HCT116 (cell line): ENCODE results near the gene XYLT1. TPM values are rescaled to one million over a fixed set of nuclear protein-coding genes. Genes with fewer than 3 reads are reported as not detected.

Experiments
- ATAC-seq: fragments of 200-7000 bp; cut with Tn5 transposase; 2 replicates; pipeline ENCODE4 v1.9.1; 2020; ENCODE audit warnings: mild to moderate bottlenecking, moderate library complexity
- BruUV-seq: library from RNA; stranded (reverse); fragments of 400-500 nt; replicated peaks from 2 replicates; lab custom pipeline; 2021; lab: Mats Ljungman, UMichigan
- CTCF ChIA-PET: fragments of 300-600 bp; sonication (Branson Sonifier 250); formaldehyde crosslinking; loops from one replicate; lab custom pipeline; 2021; ENCODE audit warnings: antibody characterized with exemption; lab: Charles Lee
- POLR2A ChIA-PET: fragments of 300-600, 350-600 bp; sonication (Branson Sonifier 250); formaldehyde crosslinking; loops from one replicate; lab custom pipeline; 2021; ENCODE audit warnings: antibody characterized with exemption; lab: Charles Lee
- RAD21 ChIA-PET, 2 experiments: fragments of 300-600 bp; sonication (Branson Sonifier 250); formaldehyde crosslinking; loops; one replicate each; lab custom pipeline; 2023; ENCODE audit warnings: low total read pairs in 2 of 2; ENCODE audit not compliant: uncharacterized antibody in 2 of 2, unreplicated experiment in 2 of 2, low non-redundant PET in 1 of 2; lab: Charles Lee
- DNase-seq: peaks from one replicate; pipeline ENCODE4 v3.0.0-alpha.2; 2010; ENCODE audit warnings: low read depth, low spot score
- H2AFZ ChIP-seq: fragments of 200-600 bp; shearing (Covaris generic), sonication (generic); 2 replicates; pipeline ENCODE4 v1.6.1; 2017; ENCODE audit warnings: low read depth, mixed run types, mixed read lengths, antibody characterized with exemption, low read length; ENCODE audit not compliant: poor library complexity, severe bottlenecking
- H3K27ac ChIP-seq: 2 replicates; pipeline ENCODE4 v1.5.1; 2012; ENCODE audit warnings: low read depth, low read length
- H3K27me3 ChIP-seq: fragments of 200-600 bp; sonication (generic); 2 replicates; pipeline ENCODE4 v1.6.1; 2016; ENCODE audit warnings: mixed run types, low read length, mixed read lengths; ENCODE audit not compliant: insufficient read depth
- H3K36me3 ChIP-seq, 2 experiments: fragments of 200-500 bp in 1 of 2; fragments of 200-600 bp in 1 of 2; sonication (Bioruptor generic) in 1 of 2; sonication (generic) in 1 of 2; 2 replicates each; pipeline versions ENCODE4 v1.5.1 to v1.6.1; 2014 to 2016; ENCODE audit warnings: low read length in 2 of 2, inconsistent platforms in 1 of 2, mixed read lengths in 1 of 2, mixed run types in 1 of 2; ENCODE audit not compliant: insufficient read depth in 2 of 2, control insufficient read depth in 1 of 2
- H3K4me1 ChIP-seq, 2 experiments: fragments of 200-600 bp in 1 of 2; sonication (generic) in 1 of 2; 2 replicates each; pipeline versions ENCODE4 v1.5.1 to v1.6.1; 2012 to 2017; ENCODE audit warnings: low read length in 2 of 2, inconsistent platforms in 1 of 2, mild to moderate bottlenecking in 1 of 2, mixed read lengths in 1 of 2, mixed run types in 1 of 2, moderate library complexity in 1 of 2; ENCODE audit not compliant: insufficient read depth in 2 of 2, control insufficient read depth in 1 of 2
- H3K4me2 ChIP-seq: fragments of 200-600 bp; sonication (generic); 2 replicates; pipeline ENCODE4 v1.6.1; 2017; ENCODE audit warnings: mixed run types, low read length, mixed read lengths
- H3K4me3 ChIP-seq, 2 experiments: fragments of 200-600 bp in 1 of 2; sonication (generic) in 1 of 2; replicated peaks in 1 of 2; 2 replicates each; pipeline ENCODE4 v1.5.1; 2011 to 2016; ENCODE audit warnings: low read length in 2 of 2, control low read depth in 1 of 2, low read depth in 1 of 2, mild to moderate bottlenecking in 1 of 2, mixed read lengths in 1 of 2, mixed run types in 1 of 2
- H3K79me2 ChIP-seq: fragments of 200-600 bp; sonication (generic); 2 replicates; pipeline ENCODE4 v1.6.1; 2017; ENCODE audit warnings: mild to moderate bottlenecking, mixed run types, low read length, moderate library complexity, mixed read lengths; ENCODE audit not compliant: insufficient read depth
- H3K9ac ChIP-seq: fragments of 200-600 bp; sonication (generic); 2 replicates; pipeline ENCODE4 v1.6.1; 2016; ENCODE audit warnings: low read length, mixed read lengths
- H3K9me2 ChIP-seq: fragments of 200-600 bp; sonication (generic), shearing (Covaris generic); 2 replicates; pipeline ENCODE4 v1.6.1; 2017; ENCODE audit warnings: mixed run types, mild to moderate bottlenecking, moderate library complexity; ENCODE audit not compliant: insufficient read depth
- H3K9me3 ChIP-seq, 2 experiments: fragments of 200-500 bp in 1 of 2; fragments of 200-600 bp in 1 of 2; sonication (Bioruptor generic) in 1 of 2; sonication (generic) in 1 of 2; 2 replicates each; pipeline ENCODE4 v1.6.1; 2014 to 2017; ENCODE audit warnings: low read length in 2 of 2, mixed read lengths in 2 of 2, inconsistent platforms in 1 of 2, low read depth in 1 of 2, mild to moderate bottlenecking in 1 of 2, mixed run types in 1 of 2, moderate library complexity in 1 of 2; ENCODE audit not compliant: control insufficient read depth in 1 of 2, insufficient read depth in 1 of 2
- H4K20me1 ChIP-seq: fragments of 200-600 bp; sonication (generic), shearing (Covaris generic); 2 replicates; pipeline ENCODE4 v1.6.1; 2017; ENCODE audit warnings: mixed run types, mild to moderate bottlenecking, moderate library complexity; ENCODE audit not compliant: insufficient read depth
- ATF3 ChIP-seq: IDR thresholded peaks from 2 replicates; pipeline ENCODE4 v1.6.1; 2012
- CBX3 ChIP-seq: IDR thresholded peaks from 2 replicates; pipeline ENCODE4 v1.6.1; 2012; ENCODE audit warnings: low read depth
- CEBPB ChIP-seq: IDR thresholded peaks from 2 replicates; pipeline ENCODE4 v1.6.1; 2012; ENCODE audit warnings: low read depth
- CTCF ChIP-seq, 3 experiments: fragments of 200-600 bp in 1 of 3; sonication (generic) in 1 of 3; IDR thresholded peaks in 2 of 3; conservative IDR thresholded peaks in 1 of 3; 2 replicates each; pipeline ENCODE4 v1.5.1; 2012 to 2017; ENCODE audit warnings: low read depth in 2 of 3, low read length in 2 of 3, antibody characterized with exemption in 1 of 3, borderline replicate concordance in 1 of 3, control low read depth in 1 of 3, mild to moderate bottlenecking in 1 of 3, mixed read lengths in 1 of 3, mixed run types in 1 of 3, moderate library complexity in 1 of 3; ENCODE audit not compliant: insufficient read depth in 1 of 3
- ELF1 ChIP-seq: IDR thresholded peaks from 2 replicates; pipeline ENCODE4 v1.6.1; 2012; ENCODE audit warnings: low read depth, borderline replicate concordance
- JUND ChIP-seq: IDR thresholded peaks from 2 replicates; pipeline ENCODE4 v1.6.1; 2012
- POLR2A ChIP-seq: IDR thresholded peaks from 2 replicates; pipeline ENCODE4 v1.7.0; 2011; ENCODE audit warnings: borderline replicate concordance; ENCODE audit not compliant: insufficient read depth, insufficient read length; ENCODE audit errors: extremely low read depth
- POLR2AphosphoS5 ChIP-seq: IDR thresholded peaks from 2 replicates; pipeline ENCODE4 v1.6.1; 2011; ENCODE audit warnings: mild to moderate bottlenecking, low read depth, low read length, moderate library complexity
- RAD21 ChIP-seq: IDR thresholded peaks from 2 replicates; pipeline ENCODE4 v1.6.1; 2012; ENCODE audit warnings: low read depth, mild to moderate bottlenecking
- REST ChIP-seq: IDR thresholded peaks from 2 replicates; pipeline ENCODE4 v1.6.1; 2012; ENCODE audit warnings: low read depth
- SIN3A ChIP-seq: IDR thresholded peaks from 2 replicates; pipeline ENCODE4 v1.6.1; 2012; ENCODE audit warnings: low read depth
- SP1 ChIP-seq: IDR thresholded peaks from 2 replicates; pipeline ENCODE4 v1.6.1; 2012; ENCODE audit warnings: low read depth
- SRF ChIP-seq: IDR thresholded peaks from 2 replicates; pipeline ENCODE4 v1.6.1; 2012; ENCODE audit warnings: low read depth
- YY1 ChIP-seq: IDR thresholded peaks from 2 replicates; pipeline ENCODE4 v1.6.1; 2011; ENCODE audit warnings: low read length, low read depth, moderate library complexity, mild to moderate bottlenecking; ENCODE audit not compliant: insufficient replicate concordance; ENCODE audit errors: extremely low read depth
- ZBTB33 ChIP-seq: IDR thresholded peaks from 2 replicates; pipeline ENCODE4 v1.6.1; 2011; ENCODE audit warnings: mild to moderate bottlenecking, low read length, moderate library complexity; ENCODE audit not compliant: insufficient replicate concordance; ENCODE audit errors: extremely low read depth
- ZNF274 ChIP-seq: fragments of 200-500 bp; sonication (Bioruptor generic); IDR thresholded peaks from 2 replicates; pipeline ENCODE4 v1.6.1; 2014; ENCODE audit warnings: mild to moderate bottlenecking, low read depth, low read length, inconsistent platforms
- intact Hi-C: fragments of 100-400 bp; cut with micrococcal nuclease; formaldehyde crosslinking; loops from 2 replicates; pipeline ENCODE4 v1.10.0; 2022
- total RNA-seq: library from RNA; stranded (reverse); gene quantifications from one replicate; pipeline ENCODE4 v1.2.1, GENCODE V29; 2021; ENCODE audit not compliant: unreplicated experiment

The XYLT1 gene
- total RNA-seq, 1 experiment from 2014 or later = 4.5 TPM

GRCh38 chr16:17414916-17415315, 55.8 kb downstream of the XYLT1 start:
- H3K4me2 ChIP-seq = no peak overlapping the region
- no peaks in the 10 kb centered on the region for H3K79me2 ChIP-seq
- intact Hi-C loops = no loop called here
- H3K36me3 ChIP-seq = no peaks in the 10 kb centered on the region
- H3K9ac ChIP-seq = no peak overlapping the region
- no peak for ATAC-seq
- H3K9me3 ChIP-seq = no peaks in the 10 kb centered on the region
- no TSS peak for BruUV-seq
- H2AFZ ChIP-seq = no peak overlapping the region
- no peak overlapping the region for H3K27ac ChIP-seq
- H4K20me1 ChIP-seq = no peaks in the 10 kb centered on the region
- ChIA-PET POLR2A (no interaction called here), CTCF (no interaction called here), RAD21 (no interaction called here)
- no peak overlapping the region for H3K4me3 ChIP-seq
- H3K4me1 ChIP-seq = no peaks in the 10 kb centered on the region
- H3K9me2 ChIP-seq = no peaks in the 10 kb centered on the region
- H3K27me3 ChIP-seq = no peaks in the 10 kb centered on the region
- no peak for TF ChIP-seq SRF
- no peak for TF ChIP-seq ATF3
- no peak for TF ChIP-seq RAD21
- no peak for TF ChIP-seq SIN3A
- TF ChIP-seq POLR2AphosphoS5 = no peak
- no peak for TF ChIP-seq CTCF (IDR thresholded peaks at IDR 0.05 in 2 of 3, conservative IDR thresholded peaks at IDR 0.05 in 1 of 3; ENCODE audit: borderline replicate concordance in 1 of 3, insufficient read depth in 1 of 3, low read depth in 2 of 3, low read length in 2 of 3)
- TF ChIP-seq ZBTB33 = no peak
- TF ChIP-seq CBX3 = no peak
- TF ChIP-seq ZNF274 = no peak
- no peak for TF ChIP-seq POLR2A
- no peak for TF ChIP-seq CEBPB
- TF ChIP-seq SP1 = no peak
- TF ChIP-seq YY1 = no peak
- TF ChIP-seq JUND = no peak
- TF ChIP-seq REST = no peak
- no peak for TF ChIP-seq ELF1
- DNase-seq = no peak
